ENCODE measurements around the gene SLC7A8. TPM values are rescaled to one million over a fixed set of nuclear protein-coding genes. Genes with fewer than 3 reads are reported as not detected.

The SLC7A8 gene
- total and polyA plus RNA-seq, 12 donors, result 6.8 to 50.9 (median 26.7) TPM

DNA sequence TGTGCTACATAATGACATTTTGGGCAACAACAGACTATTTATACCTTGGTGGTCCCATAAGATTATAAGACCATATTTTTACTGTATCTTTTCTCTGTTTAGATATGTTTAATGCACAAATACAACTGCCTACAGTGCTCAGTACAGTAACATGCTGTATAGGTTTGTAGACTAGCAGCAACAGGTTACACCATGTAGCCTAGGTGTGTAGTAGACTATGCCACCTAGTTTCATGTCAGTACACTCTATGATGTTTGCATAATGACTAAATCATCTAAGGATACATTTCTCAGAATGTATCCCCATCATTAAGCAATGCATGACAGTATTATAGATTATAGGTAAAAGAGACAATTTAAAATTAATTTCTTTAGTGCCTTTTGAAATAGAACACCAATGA is 33.7 kb downstream of the SLC7A8 start:
- no peaks in the 10 kb centered on the region for H3K36me3 ChIP-seq (replicated peaks in 1 of 2)
- peaks cover 12 to 14% of the 10 kb centered on the region in 2 donors for H3K4me1 ChIP-seq (replicated peaks in 1 of 2)
- H3K27ac ChIP-seq, result no peak overlapping the region
- H3K9me3 ChIP-seq (replicated peaks in 1 of 3), result no peaks in the 10 kb centered on the region
- H3K27me3 ChIP-seq, result no peaks in the 10 kb centered on the region
- H3K4me3 ChIP-seq, result no peak overlapping the region
- TF ChIP-seq, protein P1, sequence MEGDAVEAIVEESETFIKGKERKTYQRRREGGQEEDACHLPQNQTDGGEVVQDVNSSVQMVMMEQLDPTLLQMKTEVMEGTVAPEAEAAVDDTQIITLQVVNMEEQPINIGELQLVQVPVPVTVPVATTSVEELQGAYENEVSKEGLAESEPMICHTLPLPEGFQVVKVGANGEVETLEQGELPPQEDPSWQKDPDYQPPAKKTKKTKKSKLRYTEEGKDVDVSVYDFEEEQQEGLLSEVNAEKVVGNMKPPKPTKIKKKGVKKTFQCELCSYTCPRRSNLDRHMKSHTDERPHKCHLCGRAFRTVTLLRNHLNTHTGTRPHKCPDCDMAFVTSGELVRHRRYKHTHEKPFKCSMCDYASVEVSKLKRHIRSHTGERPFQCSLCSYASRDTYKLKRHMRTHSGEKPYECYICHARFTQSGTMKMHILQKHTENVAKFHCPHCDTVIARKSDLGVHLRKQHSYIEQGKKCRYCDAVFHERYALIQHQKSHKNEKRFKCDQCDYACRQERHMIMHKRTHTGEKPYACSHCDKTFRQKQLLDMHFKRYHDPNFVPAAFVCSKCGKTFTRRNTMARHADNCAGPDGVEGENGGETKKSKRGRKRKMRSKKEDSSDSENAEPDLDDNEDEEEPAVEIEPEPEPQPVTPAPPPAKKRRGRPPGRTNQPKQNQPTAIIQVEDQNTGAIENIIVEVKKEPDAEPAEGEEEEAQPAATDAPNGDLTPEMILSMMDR (IDR thresholded peaks at IDR 0.05), result no peak
- no peak for TF ChIP-seq POLR2A (IDR thresholded peaks at IDR 0.05)
- no peak for DNase-seq
- intact Hi-C loops (cut with DNase I), result no loop called here

DNA sequence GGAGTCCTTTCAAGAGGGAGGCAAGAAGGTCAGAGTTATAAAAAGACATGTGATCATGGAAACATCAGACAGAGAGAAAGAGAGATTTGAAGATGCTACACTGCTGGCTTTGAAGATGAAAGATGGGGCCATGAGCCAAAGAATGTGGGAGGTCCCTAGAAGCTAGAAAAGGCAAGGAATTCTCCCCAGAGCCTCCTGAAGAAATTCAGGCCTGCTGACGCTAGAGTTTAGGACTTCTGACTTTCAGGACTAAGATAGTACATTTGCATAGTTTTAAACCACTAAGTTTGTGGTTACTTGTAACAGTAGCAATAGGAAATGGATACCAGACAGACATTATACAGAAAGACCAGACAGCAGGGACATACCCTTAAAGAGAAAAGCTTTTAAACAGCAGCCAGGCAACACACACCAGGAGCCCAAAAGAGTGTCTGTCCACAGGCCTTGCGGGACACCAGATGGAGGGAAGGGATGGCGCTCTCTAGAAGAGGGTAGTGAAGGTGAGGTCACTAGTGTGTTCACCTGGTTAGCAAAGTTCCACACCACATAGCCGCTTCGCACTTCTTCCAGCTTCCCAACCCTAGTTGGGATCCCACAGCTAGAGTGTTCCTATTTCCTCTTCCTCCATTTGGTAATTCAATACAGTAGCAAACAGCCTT is 34.7 kb downstream of the SLC7A8 start:
- no peak overlapping the region for H3K4me3 ChIP-seq
- DNase-seq, result no peak
- 92 to 98% (median 94%) methylated on average over 5 of the region's 5 CpGs for WGBS, 4 donors
- H3K36me3 ChIP-seq (replicated peaks in 1 of 2), result no peaks in the 10 kb centered on the region
- no peaks in the 10 kb centered on the region for H3K9me3 ChIP-seq (replicated peaks in 1 of 3)
- no peaks in the 10 kb centered on the region for H3K27me3 ChIP-seq
- H3K27ac ChIP-seq, result no peak overlapping the region
- peaks cover 4 to 7% of the 10 kb centered on the region in 2 donors for H3K4me1 ChIP-seq (replicated peaks in 1 of 2)
- intact Hi-C loops (cut with DNase I), result no loop called here
- TF ChIP-seq, protein P1 (IDR thresholded peaks at IDR 0.05), result no peak
- no peak for TF ChIP-seq POLR2A (IDR thresholded peaks at IDR 0.05)

DNA sequence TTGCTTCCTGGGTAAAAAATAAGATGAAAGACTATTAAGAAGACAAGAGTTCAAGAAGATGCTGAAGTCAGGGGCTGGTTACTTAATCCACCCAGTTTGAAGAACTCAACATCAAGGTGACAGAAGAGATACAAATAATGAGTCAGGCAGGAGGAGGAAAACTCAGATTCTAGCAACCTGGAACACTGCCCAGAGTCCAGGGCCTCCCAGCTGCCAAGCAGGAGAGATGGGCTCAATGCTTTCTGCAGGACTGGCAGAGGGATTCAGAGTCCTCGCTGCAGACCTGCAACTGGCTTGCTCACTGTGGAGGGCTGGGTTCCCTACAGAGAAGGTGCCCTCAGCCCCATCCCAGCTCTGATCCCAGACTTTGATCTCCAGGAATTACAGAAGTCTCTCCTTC is 35.8 kb downstream of the SLC7A8 start:
- intact Hi-C loops (cut with DNase I), result no loop called here
- H3K9me3 ChIP-seq (replicated peaks in 1 of 3), result no peaks in the 10 kb centered on the region
- H3K27ac ChIP-seq, result no peak overlapping the region
- 20 to 69% (median 46%) methylated on average over 1 of the region's 1 CpG; no CpG with 5 or more reads in 1 of the 4 donors for whole genome bisulfite sequencing, 4 donors
- no peaks in the 10 kb centered on the region for H3K27me3 ChIP-seq
- no peaks in the 10 kb centered on the region for H3K4me1 ChIP-seq (replicated peaks in 1 of 2)
- DNase-seq, result peak; percentile 82 to 88 (median 84)
- no peaks in the 10 kb centered on the region for H3K36me3 ChIP-seq (replicated peaks in 1 of 2)
- H3K4me3 ChIP-seq, result no peak overlapping the region
- TF ChIP-seq, protein P1 (IDR thresholded peaks at IDR 0.05), result no peak
- no peak for TF ChIP-seq POLR2A (IDR thresholded peaks at IDR 0.05)

DNA sequence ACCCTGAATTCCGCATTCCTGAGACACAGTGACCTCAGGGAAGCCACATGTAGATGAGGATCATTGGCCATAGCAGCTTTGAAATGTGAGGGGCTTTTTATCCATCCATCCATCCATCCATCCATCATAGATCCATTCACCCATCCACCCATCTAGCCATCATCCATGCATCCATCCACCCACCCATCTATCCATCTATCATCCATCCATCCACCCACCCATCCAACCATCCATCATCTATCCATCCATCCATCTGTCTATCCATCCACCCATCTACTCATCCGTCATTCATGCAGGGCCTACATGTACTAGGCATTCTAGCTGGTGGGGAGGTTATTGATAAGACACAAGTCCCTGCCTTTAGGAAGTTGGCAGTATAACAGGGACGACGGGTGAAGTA is 36.5 kb downstream of the SLC7A8 start:
- Histone ChIP-seq H3K4me3 (no peak overlapping the region), H3K27ac (peak overlapping the region in 1 of 5 donors; percentile 7), H3K4me1 (replicated peaks in 1 of 2) (no peaks in the 10 kb centered on the region), H3K9me3 (replicated peaks in 1 of 3) (no peaks in the 10 kb centered on the region), H3K36me3 (replicated peaks in 1 of 2) (no peaks in the 10 kb centered on the region), H3K27me3 (no peaks in the 10 kb centered on the region)
- TF ChIP-seq POLR2A (IDR thresholded peaks at IDR 0.05), result no peak
- TF ChIP-seq, protein P1 (IDR thresholded peaks at IDR 0.05), result no peak
- intact Hi-C loops (cut with DNase I), result no loop called here
- no peak for DNase-seq
- 90 to 96% (median 92%) methylated on average over 4 of the region's 4 CpGs for WGBS, 4 donors

Measured in adrenal gland (tissue), 12 donors.